ENCODE measurements around the gene PLSCR3. TPM values are rescaled to one million over a fixed set of nuclear protein-coding genes. Genes with fewer than 3 reads are reported as not detected.

The PLSCR3 gene
- total and polyA plus RNA-seq, 5 experiments from 2014 or later: 75.8 to 152 (median 90.5) TPM

GRCh38 chr17:7425316-7425715, 31.0 kb upstream of the PLSCR3 start, which contains the start of gene SPEM2:
Gene SPEM2 (plus strand): TSS chr17:7425616. CDS start chr17:7425689, 73 bp downstream.
- Mint-ChIP-seq H3K36me3 (no peaks in the 10 kb centered on the region), H3K4me3 (no peak within 1 kb of the TSS), H3K9me3 (no peaks in the 10 kb centered on the region), H3K27me3 (no peaks in the 10 kb centered on the region), H3K27ac (peak within 1 kb of the TSS in 1 of 10 donors; percentile 62), H3K4me1 (peaks cover 0 to 1% (median 0%) of the 10 kb centered on the region in 4 donors)
- ATAC-seq: no peak
- POLR2A ChIA-PET: interaction anchor here (0.8 kb wide), 1 partner anchor 44 kb away, joined by 4 read pairs; no protein-coding TSS in a partner anchor
- no peak for DNase-seq

GRCh38 chr17:7423679-7424078, 29.4 kb upstream of the PLSCR3 start:
- ATAC-seq (no peak), DNase-seq (no peak)
- no peaks in the 10 kb centered on the region for H3K4me1 Mint-ChIP-seq
- no peak overlapping the region for H3K4me3 Mint-ChIP-seq
- H3K36me3 Mint-ChIP-seq: no peaks in the 10 kb centered on the region
- no peaks in the 10 kb centered on the region for H3K27me3 Mint-ChIP-seq
- no peak overlapping the region for H3K27ac Mint-ChIP-seq
- no peaks in the 10 kb centered on the region for H3K9me3 Mint-ChIP-seq
- POLR2A ChIA-PET: interaction anchor here (0.9 to 1.2 kb wide), 2 partner anchors 11 to 20 kb away, joined by 4 to 5 read pairs; partner anchors contain the start of gene TMEM256

GRCh38 chr17:7421186-7421585, 26.9 kb upstream of the PLSCR3 start:
- POLR2A ChIA-PET: interaction anchor here (0.6 kb wide), 1 partner anchor 102 kb away, joined by 5 read pairs; no protein-coding TSS in a partner anchor
- DNase-seq (no peak), ATAC-seq (no peak)
- H3K36me3 Mint-ChIP-seq: no peaks in the 10 kb centered on the region
- peaks cover 0 to 5% (median 0%) of the 10 kb centered on the region in 4 donors for H3K4me1 Mint-ChIP-seq
- no peaks in the 10 kb centered on the region for H3K27me3 Mint-ChIP-seq
- H3K4me3 Mint-ChIP-seq: peak overlapping the region in 1 of 10 donors; percentile 10
- H3K27ac Mint-ChIP-seq: no peak overlapping the region
- H3K9me3 Mint-ChIP-seq: no peaks in the 10 kb centered on the region

GRCh38 chr17:7419819-7420610, 25.7 kb upstream of the PLSCR3 start, which contains the start of gene SPEM1:
Gene SPEM1 (plus strand): TSS chr17:7420324. CDS start chr17:7420385, 61 bp downstream.
- ATAC-seq (no peak), DNase-seq (no peak)
- no peak within 1 kb of the TSS for H3K27ac Mint-ChIP-seq
- H3K9me3 Mint-ChIP-seq: no peaks in the 10 kb centered on the region
- H3K4me3 Mint-ChIP-seq: peak within 1 kb of the TSS in 1 of 10 donors; percentile 10
- no peaks in the 10 kb centered on the region for H3K27me3 Mint-ChIP-seq
- H3K4me1 Mint-ChIP-seq: peaks cover 0 to 5% (median 0%) of the 10 kb centered on the region in 4 donors
- POLR2A ChIA-PET: interaction anchor here (0.6 to 0.7 kb wide), 2 partner anchors 35 to 271 kb away, joined by 3 read pairs; no protein-coding TSS in a partner anchor
- H3K36me3 Mint-ChIP-seq: no peaks in the 10 kb centered on the region

GRCh38 chr17:7418472-7419152, 24.3 kb upstream of the PLSCR3 start:
- H3K4me3 Mint-ChIP-seq: no peak overlapping the region
- no peaks in the 10 kb centered on the region for H3K9me3 Mint-ChIP-seq
- ATAC-seq (no peak), DNase-seq (no peak)
- H3K27ac Mint-ChIP-seq: no peak overlapping the region
- no peaks in the 10 kb centered on the region for H3K36me3 Mint-ChIP-seq
- POLR2A ChIA-PET: interaction anchor here (0.6 kb wide), 2 partner anchors 19 to 56 kb away, joined by 4 read pairs; no protein-coding TSS in a partner anchor
- H3K4me1 Mint-ChIP-seq: peaks cover 0 to 5% (median 0%) of the 10 kb centered on the region in 4 donors
- no peaks in the 10 kb centered on the region for H3K27me3 Mint-ChIP-seq

- Mint-ChIP-seq H3K9me3 (no peaks in the 10 kb centered on the region), H3K27ac (peak overlapping the region in 2 of 10 donors; percentile 77 to 92), H3K36me3 (no peaks in the 10 kb centered on the region), H3K4me1 (peaks cover 0 to 5% (median 0%) of the 10 kb centered on the region in 4 donors), H3K4me3 (no peak overlapping the region), H3K27me3 (no peaks in the 10 kb centered on the region)
- DNase-seq: no peak
- no peak for ATAC-seq
- POLR2A ChIA-PET: interaction anchor here (1.2 kb wide), 1 partner anchor 61 kb away, joined by 4 read pairs; no protein-coding TSS in a partner anchor
These were observed 22.8 kb upstream of the PLSCR3 start for GRCh38 chr17:7417056-7417655.

GRCh38 chr17:7416323-7416722, 22.0 kb upstream of the PLSCR3 start:
- no peak for DNase-seq
- H3K4me1 Mint-ChIP-seq: peaks cover 0 to 5% (median 0%) of the 10 kb centered on the region in 4 donors

GRCh38 chr17:7415784-7416183, 21.5 kb upstream of the PLSCR3 start:
- no peaks in the 10 kb centered on the region for H3K9me3 Mint-ChIP-seq
- H3K27ac Mint-ChIP-seq: no peak overlapping the region
- DNase-seq (no peak), ATAC-seq (no peak)
- H3K4me3 Mint-ChIP-seq: no peak overlapping the region
- H3K4me1 Mint-ChIP-seq: peaks cover 0 to 5% (median 0%) of the 10 kb centered on the region in 4 donors
- H3K27me3 Mint-ChIP-seq: no peaks in the 10 kb centered on the region
- no peaks in the 10 kb centered on the region for H3K36me3 Mint-ChIP-seq
- POLR2A ChIA-PET: interaction anchor here (1.2 kb wide), 1 partner anchor 60 kb away, joined by 4 read pairs; no protein-coding TSS in a partner anchor

More at GRCh38 chr17:7416323-7416722, 22.0 kb upstream of the PLSCR3 start:
- POLR2A ChIA-PET: interaction anchor here (1.2 kb wide), 1 partner anchor 60 kb away, joined by 4 read pairs; no protein-coding TSS in a partner anchor
- Mint-ChIP-seq H3K27me3 (no peaks in the 10 kb centered on the region), H3K4me3 (no peak overlapping the region), H3K9me3 (no peaks in the 10 kb centered on the region), H3K27ac (peak overlapping the region in 2 of 10 donors; percentile 77 to 92), H3K36me3 (no peaks in the 10 kb centered on the region)
- no peak for ATAC-seq

GRCh38 chr17:7414837-7415236, 20.5 kb upstream of the PLSCR3 start:
- POLR2A ChIA-PET: no interaction called here
- Mint-ChIP-seq H3K27me3 (no peaks in the 10 kb centered on the region), H3K36me3 (no peaks in the 10 kb centered on the region), H3K4me1 (peaks cover 0 to 7% (median 0%) of the 10 kb centered on the region in 4 donors), H3K27ac (no peak overlapping the region), H3K9me3 (no peaks in the 10 kb centered on the region), H3K4me3 (no peak overlapping the region)
- ATAC-seq (no peak), DNase-seq (no peak)

GRCh38 chr17:7413346-7413985, 19.1 kb upstream of the PLSCR3 start:
- POLR2A ChIA-PET: interaction anchor here (0.5 kb wide), 1 partner anchor 835 kb away, joined by 3 read pairs; no protein-coding TSS in a partner anchor
- no peaks in the 10 kb centered on the region for H3K9me3 Mint-ChIP-seq
- H3K4me3 Mint-ChIP-seq: no peak overlapping the region
- ATAC-seq (no peak), DNase-seq (no peak)
- peaks cover 5 to 15% (median 6%) of the 10 kb centered on the region in 4 donors for H3K4me1 Mint-ChIP-seq
- H3K27me3 Mint-ChIP-seq: peaks cover 0 to 2% (median 0%) of the 10 kb centered on the region in 5 donors
- peak overlapping the region in 1 of 10 donors; percentile 19 for H3K27ac Mint-ChIP-seq
- H3K36me3 Mint-ChIP-seq: no peaks in the 10 kb centered on the region

- POLR2A ChIA-PET: no interaction called here
- peaks cover 7 to 16% (median 15%) of the 10 kb centered on the region in 4 donors for H3K4me1 Mint-ChIP-seq
- H3K4me3 Mint-ChIP-seq: no peak overlapping the region
- ATAC-seq (no peak), DNase-seq (no peak)
- no peaks in the 10 kb centered on the region for H3K36me3 Mint-ChIP-seq
- H3K9me3 Mint-ChIP-seq: no peaks in the 10 kb centered on the region
- H3K27ac Mint-ChIP-seq: no peak overlapping the region
- peaks cover 0 to 2% (median 0%) of the 10 kb centered on the region in 5 donors for H3K27me3 Mint-ChIP-seq
These were observed 17.1 kb upstream of the PLSCR3 start for GRCh38 chr17:7411427-7411750.

Measured in naive thymus-derived CD8-positive, alpha-beta T cell (primary cell).